ENCODE data around the gene TRANK1. TPM values are rescaled to one million over a fixed set of nuclear protein-coding genes. Genes with fewer than 3 reads are reported as not detected.

The TRANK1 gene
- total and polyA plus RNA-seq, 2 of the 8 experiments (the other 6 are each of a cell fraction or from before 2014, with no cell fraction given) = 2.9 to 8.8 TPM

DNA sequence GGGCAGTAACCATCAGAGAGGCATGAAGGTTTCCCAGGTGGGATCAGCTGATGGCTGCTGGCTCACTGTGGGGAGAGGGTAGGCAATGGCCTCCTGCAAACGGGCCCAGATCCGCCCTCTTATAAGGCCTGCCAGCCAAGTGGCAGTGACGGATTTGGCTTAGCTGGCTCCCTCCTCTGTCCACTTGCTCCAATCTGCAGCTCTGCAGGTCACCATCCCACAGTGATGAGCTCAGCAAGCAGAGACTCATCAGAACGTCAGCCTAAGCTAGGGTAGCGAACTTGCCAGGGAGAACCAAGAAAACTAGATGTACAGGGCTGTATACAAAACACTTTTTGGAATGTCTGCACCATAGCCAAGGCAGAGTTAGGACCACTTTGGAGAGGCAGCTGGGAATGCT lies 117.7 kb downstream of the TRANK1 start:
- no peak overlapping the region for H3K18ac ChIP-seq (ENCODE audit: extremely low read depth, low read length)
- H2BK12ac ChIP-seq (ENCODE audit: low read depth, low read length) = no peak overlapping the region
- no peaks in the 10 kb centered on the region for H3K36me3 ChIP-seq (ENCODE audit: control insufficient read depth in 2 of 4, insufficient read depth in 4 of 4, low read length in 3 of 4)
- no peaks in the 10 kb centered on the region for H3K27me3 ChIP-seq (replicated peaks in 1 of 4; ENCODE audit: control insufficient read depth in 3 of 4, extremely low read depth in 1 of 4, insufficient read depth in 3 of 4, low read length in 3 of 4)
- no peak overlapping the region for H2BK5ac ChIP-seq (ENCODE audit: low read depth, low read length)
- H2AK5ac ChIP-seq (ENCODE audit: low read depth, low read length) = no peak overlapping the region
- no peak overlapping the region for H3K27ac ChIP-seq (ENCODE audit: low read depth, low read length)
- TF ChIP-seq TAF7 (optimal IDR thresholded peaks at IDR 0.05; ENCODE audit: borderline replicate concordance, low read depth, low read length) (no peak), SIRT6 (IDR thresholded peaks at IDR 0.05; ENCODE audit: low read length) (no peak), CHD2 (IDR thresholded peaks at IDR 0.05; ENCODE audit: low read length) (no peak), CBX8 (IDR thresholded peaks at IDR 0.05; ENCODE audit: borderline replicate concordance, low read depth, low read length) (no peak), SP1 (IDR thresholded peaks at IDR 0.05; ENCODE audit: low read depth, low read length) (no peak), POLR2AphosphoS5 (IDR thresholded peaks at IDR 0.05; ENCODE audit: low read depth, low read length) (no peak), SIN3A (conservative IDR thresholded peaks at IDR 0.05 in 1 of 2, IDR thresholded peaks at IDR 0.05 in 1 of 2; ENCODE audit: low read depth in 1 of 2, low read length in 2 of 2) (no peak), SAP30 (IDR thresholded peaks at IDR 0.05; ENCODE audit: insufficient read depth, insufficient replicate concordance, low read length) (no peak), HDAC6 (IDR thresholded peaks at IDR 0.05; ENCODE audit: low read depth, low read length) (no peak), SUZ12 (IDR thresholded peaks at IDR 0.05; ENCODE audit: low read length) (no peak), RAD21 (IDR thresholded peaks at IDR 0.05 in 1 of 2, conservative IDR thresholded peaks at IDR 0.05 in 1 of 2; ENCODE audit: low read depth in 2 of 2, low read length in 2 of 2) (no peak), BRCA1 (IDR thresholded peaks at IDR 0.05; ENCODE audit: low read depth, low read length) (no peak)
- FAIRE-seq (no peak), DNase-seq (ENCODE audit: low read depth in 1 of 2, low spot score in 2 of 2) (no peak)
- ChIA-PET CTCF (ENCODE audit: partially characterized antibody) (interaction anchor here (0.8 to 5.1 kb wide), 12 partner anchors 10 to 130 kb away, joined by 3 to 60 read pairs (median 4); no protein-coding TSS in a partner anchor), POLR2A (ENCODE audit: partially characterized antibody) (interaction anchor here (1.4 kb wide), 1 partner anchor 105 kb away, joined by 3 read pairs; no protein-coding TSS in a partner anchor)
- H3K4me2 ChIP-seq (ENCODE audit: insufficient read depth in 1 of 2, low read depth in 2 of 2, low read length in 2 of 2) = no peak overlapping the region
- H3K9ac ChIP-seq (replicated peaks in 1 of 4; ENCODE audit: extremely low read depth in 1 of 4, low read depth in 3 of 4, low read length in 3 of 4) = no peak overlapping the region
- no peak overlapping the region for H2BK20ac ChIP-seq (ENCODE audit: low read length)
- no peak overlapping the region for H2AFZ ChIP-seq (ENCODE audit: low read length)
- H3K4me1 ChIP-seq (replicated peaks in 1 of 4; ENCODE audit: control insufficient read depth in 3 of 4, insufficient read depth in 4 of 4, low read length in 3 of 4) = peaks cover 0 to 4% (median 1%) of the 10 kb centered on the region in 4 experiments; a peak in 3 of 7 replicates
- H3K79me1 ChIP-seq (ENCODE audit: low read depth, low read length) = no peaks in the 10 kb centered on the region
- H4K8ac ChIP-seq (ENCODE audit: extremely low read depth, insufficient read depth, low read length) = no peak overlapping the region
- no peak overlapping the region for H4K5ac ChIP-seq (ENCODE audit: insufficient read length, low read depth, low read length)
- no peaks in the 10 kb centered on the region for H4K20me1 ChIP-seq (replicated peaks in 1 of 2; ENCODE audit: control insufficient read depth in 1 of 2, insufficient read depth in 2 of 2, low read length in 2 of 2)
- no peaks in the 10 kb centered on the region for H3K79me2 ChIP-seq (ENCODE audit: control insufficient read depth in 1 of 2, insufficient read depth in 2 of 2, low read length in 2 of 2)
- no peaks in the 10 kb centered on the region; the same call in 1 of the 2 replicates for H3K23me2 ChIP-seq (ENCODE audit: low read depth, low read length)
- H3K23ac ChIP-seq (ENCODE audit: insufficient read length) = no peak overlapping the region
- whole genome bisulfite sequencing, 2 experiments (ENCODE audit: extremely low coverage in 1 of 2, insufficient coverage in 1 of 2, insufficient read length in 1 of 2, insufficient replicate concordance in 2 of 2, low coverage in 1 of 2, low lambda C conversion rate in 2 of 2, missing lambda C conversion rate in 1 of 2) = 83% methylated on average over 5 of the region's 5 CpGs; no CpG with 5 or more reads in 1 of the 2 experiments
- no peak overlapping the region for H3K14ac ChIP-seq (ENCODE audit: insufficient read length)
- H2BK120ac ChIP-seq (replicated peaks; ENCODE audit: low read depth, low read length) = no peak overlapping the region
- no peak overlapping the region for H2BK15ac ChIP-seq (ENCODE audit: low read length)
- no peaks in the 10 kb centered on the region for H3K9me3 ChIP-seq (ENCODE audit: insufficient read depth in 2 of 2, low read depth in 1 of 2, low read length in 1 of 2)
- no peak overlapping the region for H3K4me3 ChIP-seq (ENCODE audit: extremely low read depth in 1 of 4, insufficient read depth in 2 of 4, low read depth in 3 of 4, low read length in 4 of 4)
- H4K91ac ChIP-seq (replicated peaks; ENCODE audit: insufficient read length, low read length) = no peak overlapping the region
- no peak overlapping the region for H3K56ac ChIP-seq (replicated peaks; ENCODE audit: insufficient read length, low read depth, low read length)
- H3K4ac ChIP-seq (replicated peaks; ENCODE audit: insufficient read length, low read depth, low read length) = no peak overlapping the region

Measured in H1 (cell line).